GM19025 (cell line): ENCODE data around the gene LMTK2.

Source experiments
- ATAC-seq: cut with Tn5 transposase; IDR thresholded peaks from one replicate; pipeline ENCODE4 v1.9.1; 2021; ENCODE audit warnings: mild to moderate bottlenecking, low read depth, moderate library complexity; ENCODE audit not compliant: unreplicated experiment

The LMTK2 gene

GRCh38 chr7:98106647-98107312 lies at the start of gene LMTK2:
TSS of gene LMTK2 (plus strand) at chr7:98106862. CDS start at chr7:98107178, 316 bp downstream.
- peak; percentile 100 for ATAC-seq

GRCh38 chr7:98057157-98057556 lies 49.5 kb upstream of the LMTK2 start:
- no peak for ATAC-seq

DNA sequence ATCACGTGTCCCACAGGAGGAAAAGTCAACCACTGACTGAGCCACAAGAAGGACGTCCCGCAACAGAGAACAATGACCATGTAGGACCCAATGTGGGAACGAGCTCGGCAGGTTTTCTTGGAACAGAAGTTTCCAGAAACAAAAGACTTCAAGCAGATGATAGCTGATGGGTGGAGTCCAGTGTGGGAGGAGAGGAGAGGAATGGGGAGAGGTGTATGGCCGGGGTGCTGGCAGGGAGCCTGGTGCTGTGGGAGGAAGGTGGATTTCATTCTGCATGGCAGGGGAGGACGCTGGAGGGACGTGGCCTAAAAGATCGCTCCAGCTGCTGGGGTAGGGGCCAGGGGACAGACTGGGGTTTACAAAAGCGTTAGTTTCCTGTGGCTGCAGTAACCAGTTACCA lies 48.5 kb upstream of the LMTK2 start:
- no peak for ATAC-seq

DNA sequence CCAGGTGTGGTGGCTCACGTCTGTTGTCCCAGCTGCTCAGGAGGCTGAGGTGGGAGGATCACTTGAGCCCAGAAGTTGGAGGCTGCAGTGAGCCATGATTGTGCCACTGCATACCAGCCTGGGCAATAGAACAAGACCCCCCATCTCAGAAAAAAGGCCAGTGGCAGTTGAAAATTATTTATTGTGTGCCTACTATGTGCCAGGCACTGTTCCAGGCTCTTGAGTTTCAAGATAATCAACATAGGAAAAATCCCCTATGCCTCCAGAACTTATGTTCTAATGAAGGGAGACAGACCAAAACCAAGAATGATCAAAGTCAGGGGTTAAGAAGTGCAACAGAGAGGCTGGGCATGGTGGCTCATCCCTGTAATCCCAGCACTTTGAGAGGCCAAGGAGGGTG lies 42.4 kb upstream of the LMTK2 start:
- ATAC-seq, result no peak

- ATAC-seq, result no peak
These were observed 40.5 kb upstream of the LMTK2 start for GRCh38 chr7:98066208-98066607.

GRCh38 chr7:98066934-98067507 lies 39.6 kb upstream of the LMTK2 start:
- ATAC-seq, result no peak

GRCh38 chr7:98073047-98073446 lies 33.6 kb upstream of the LMTK2 start:
- no peak for ATAC-seq

DNA sequence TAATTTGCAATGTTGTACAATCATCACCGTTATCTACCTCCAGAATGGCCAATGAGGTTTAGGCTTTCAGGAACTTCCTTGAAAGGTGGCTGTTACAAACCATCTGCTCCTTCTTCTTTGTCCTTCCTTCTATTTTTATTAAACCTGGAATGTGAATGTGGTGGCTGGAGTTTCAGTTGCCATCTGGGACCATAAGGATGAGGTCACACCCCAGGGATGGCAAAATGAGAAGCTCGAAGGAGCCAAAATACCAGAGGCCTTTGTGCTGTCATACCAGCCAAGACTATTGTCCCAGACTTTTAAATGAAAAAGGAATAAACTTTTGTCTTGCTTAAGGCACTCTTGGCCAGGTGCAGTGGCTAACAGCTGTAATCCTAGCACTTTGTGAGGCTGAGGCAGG lies 30.9 kb upstream of the LMTK2 start:
- ATAC-seq, result no peak

DNA sequence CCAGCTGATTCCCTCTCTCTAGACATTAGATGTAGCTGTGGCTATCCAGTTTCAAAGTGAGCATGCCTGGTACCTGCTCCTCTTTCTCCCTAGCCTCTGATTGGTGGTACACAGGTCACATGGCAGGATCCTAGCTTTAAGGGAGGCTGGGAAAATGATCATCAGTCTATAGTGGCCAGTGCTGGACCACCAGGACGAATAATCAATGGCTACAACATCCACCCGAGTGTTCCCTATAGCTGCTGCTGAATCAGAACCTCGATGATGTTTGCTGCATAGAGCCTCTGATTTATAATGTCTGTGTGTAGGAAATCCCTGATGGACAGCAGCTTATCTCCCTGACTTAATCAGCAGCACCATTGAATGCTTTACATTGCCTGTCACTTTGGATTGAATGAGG lies 28.9 kb upstream of the LMTK2 start:
- ATAC-seq, result no peak

DNA sequence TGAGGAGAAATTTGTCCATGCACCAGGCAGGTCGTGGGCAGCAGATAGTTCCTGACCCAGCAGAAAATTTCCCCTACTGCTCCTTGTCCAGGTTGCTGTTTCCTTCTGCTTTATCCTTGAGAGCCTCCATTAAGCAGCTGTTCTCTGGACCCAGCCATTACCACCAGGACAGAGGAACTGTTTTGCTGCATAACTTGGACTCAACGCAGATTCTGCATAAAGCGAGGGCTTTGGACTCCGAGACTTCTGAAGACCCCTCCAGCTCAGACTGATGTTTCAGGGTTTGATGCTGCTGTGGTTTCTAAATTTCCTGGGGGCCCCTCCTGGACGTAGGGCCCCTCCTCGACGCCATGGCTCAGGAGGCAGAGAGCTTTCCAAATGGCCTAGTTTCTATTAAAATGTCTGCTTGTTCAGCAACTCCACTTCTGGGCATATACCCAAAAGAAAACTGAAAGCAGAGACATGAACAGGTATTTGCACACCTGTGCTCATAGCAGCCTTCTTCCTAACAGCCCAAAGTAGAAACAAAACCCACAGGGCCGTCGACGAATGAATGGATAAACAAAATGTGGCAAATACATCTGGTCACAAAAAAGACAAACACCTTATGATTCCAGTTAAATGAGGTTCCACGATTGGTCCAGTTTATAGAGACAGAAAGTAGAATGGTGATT lies 28.3 kb upstream of the LMTK2 start:
- ATAC-seq, result no peak

GRCh38 chr7:98079891-98080648 lies 26.6 kb upstream of the LMTK2 start:
- no peak for ATAC-seq

GRCh38 chr7:98081319-98081718 lies 25.3 kb upstream of the LMTK2 start:
- ATAC-seq, result no peak

GRCh38 chr7:98084631-98085030 lies 22.0 kb upstream of the LMTK2 start:
- no peak for ATAC-seq

- ATAC-seq, result no peak
These were observed 21.0 kb upstream of the LMTK2 start for GRCh38 chr7:98085674-98086073.

DNA sequence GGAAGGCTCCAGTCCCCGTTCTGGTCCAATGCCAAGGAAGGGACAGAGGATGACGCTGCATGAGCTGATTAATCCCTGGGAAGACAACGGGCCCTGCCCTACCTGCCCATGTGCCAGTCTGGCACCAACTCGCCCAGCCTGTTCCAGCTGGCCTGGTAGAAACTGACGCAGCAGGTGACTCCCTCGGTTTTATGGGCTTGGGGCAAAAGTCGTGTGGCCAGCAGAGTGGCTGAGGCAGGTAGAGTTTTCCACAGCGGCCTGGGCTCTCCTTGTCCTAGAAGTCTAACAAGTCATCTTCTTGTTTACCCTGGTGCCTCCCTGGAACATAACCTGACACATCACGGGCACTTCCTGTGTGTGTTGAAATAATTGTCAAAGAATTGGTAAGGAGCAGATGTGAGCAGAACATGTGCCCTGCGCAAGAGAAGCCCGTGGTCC lies 20.4 kb upstream of the LMTK2 start:
- ATAC-seq, result no peak

- ATAC-seq, result no peak
These were observed 18.6 kb upstream of the LMTK2 start for GRCh38 chr7:98088109-98088508.

DNA sequence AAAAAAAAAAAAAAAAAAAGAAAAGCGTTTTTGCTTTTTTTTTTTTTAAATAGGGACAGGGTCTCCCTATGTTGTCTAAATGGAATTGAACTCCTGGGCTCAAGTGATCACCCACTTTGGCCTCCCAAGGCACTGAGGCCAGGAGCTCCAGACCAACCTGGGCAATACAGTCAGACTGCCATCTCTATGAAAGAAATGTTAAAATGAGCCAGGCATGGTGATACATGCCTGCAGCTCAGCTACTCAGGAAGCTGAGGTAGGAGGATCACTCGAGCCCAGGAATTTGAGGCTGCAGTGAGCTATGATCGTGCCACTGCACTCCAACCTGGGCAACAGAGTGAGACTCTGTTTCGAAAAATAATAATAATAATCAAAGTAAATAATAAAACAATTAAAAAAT lies 16.5 kb upstream of the LMTK2 start:
- no peak for ATAC-seq

GRCh38 chr7:98091061-98091460 lies 15.6 kb upstream of the LMTK2 start:
- ATAC-seq, result no peak

DNA sequence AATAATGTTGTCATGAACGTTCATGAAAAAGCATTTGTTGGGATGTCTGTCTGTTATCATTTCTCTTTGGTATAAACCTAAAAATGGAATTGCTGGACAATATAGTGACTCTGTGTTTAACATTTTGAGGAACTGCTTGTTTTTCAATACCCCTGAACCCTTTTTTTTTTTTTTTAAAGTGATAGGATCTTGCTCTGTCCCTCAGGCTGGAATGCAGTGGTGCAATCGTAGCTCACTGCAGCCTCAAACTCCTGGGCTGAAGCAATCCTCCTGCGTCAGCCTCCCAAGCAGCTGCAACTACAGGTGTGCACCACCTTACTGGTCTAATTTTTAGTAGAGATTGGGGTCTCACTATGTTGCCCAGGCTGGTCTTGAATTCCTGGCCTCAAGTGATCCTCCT lies 15.1 kb upstream of the LMTK2 start:
- no peak for ATAC-seq

- no peak for ATAC-seq
These were observed 9.5 kb upstream of the LMTK2 start for GRCh38 chr7:98097042-98097645.

GRCh38 chr7:98100088-98100487 lies 6.6 kb upstream of the LMTK2 start:
- no peak for ATAC-seq
